AG09309 (cell line): ENCODE results near the gene AIMP1.
A peak's percentile ranks its signal among the peaks of the same experiment; 100 is the strongest.
"Not testable (repeated sequence)": the region's sequence is repeated elsewhere in the genome, so short reads cannot be mapped to it uniquely, and the experiment has no call there.

Experiments used
- DNase-seq: peaks from one replicate; pipeline ENCODE4 v3.0.0-alpha.2; 2010; ENCODE audit warnings: low read depth
- H3K4me3 ChIP-seq: 2 replicates; pipeline ENCODE4 v1.5.1; 2011; ENCODE audit warnings: mild to moderate bottlenecking, low read depth, low read length, moderate library complexity; ENCODE audit not compliant: control insufficient read depth
- TF ChIP-seq, protein P1 (sequence below): IDR thresholded peaks from 2 replicates; pipeline ENCODE4 v1.5.1; 2011; ENCODE audit warnings: mild to moderate bottlenecking, low read depth, low read length, inconsistent platforms; ENCODE audit not compliant: insufficient read depth, control insufficient read depth; ENCODE audit errors: missing control alignments

AIMP1 gene

GRCh38 chr4:106318511-106318910, 2.2 kb downstream of the AIMP1 start:
- DNase-seq: no peak
- TF ChIP-seq, protein P1, sequence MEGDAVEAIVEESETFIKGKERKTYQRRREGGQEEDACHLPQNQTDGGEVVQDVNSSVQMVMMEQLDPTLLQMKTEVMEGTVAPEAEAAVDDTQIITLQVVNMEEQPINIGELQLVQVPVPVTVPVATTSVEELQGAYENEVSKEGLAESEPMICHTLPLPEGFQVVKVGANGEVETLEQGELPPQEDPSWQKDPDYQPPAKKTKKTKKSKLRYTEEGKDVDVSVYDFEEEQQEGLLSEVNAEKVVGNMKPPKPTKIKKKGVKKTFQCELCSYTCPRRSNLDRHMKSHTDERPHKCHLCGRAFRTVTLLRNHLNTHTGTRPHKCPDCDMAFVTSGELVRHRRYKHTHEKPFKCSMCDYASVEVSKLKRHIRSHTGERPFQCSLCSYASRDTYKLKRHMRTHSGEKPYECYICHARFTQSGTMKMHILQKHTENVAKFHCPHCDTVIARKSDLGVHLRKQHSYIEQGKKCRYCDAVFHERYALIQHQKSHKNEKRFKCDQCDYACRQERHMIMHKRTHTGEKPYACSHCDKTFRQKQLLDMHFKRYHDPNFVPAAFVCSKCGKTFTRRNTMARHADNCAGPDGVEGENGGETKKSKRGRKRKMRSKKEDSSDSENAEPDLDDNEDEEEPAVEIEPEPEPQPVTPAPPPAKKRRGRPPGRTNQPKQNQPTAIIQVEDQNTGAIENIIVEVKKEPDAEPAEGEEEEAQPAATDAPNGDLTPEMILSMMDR: no peak
- no peak overlapping the region for H3K4me3 ChIP-seq

GRCh38 chr4:106320235-106320634, 3.9 kb downstream of the AIMP1 start:
- TF ChIP-seq, protein P1: no peak
- no peak for DNase-seq
- no peak overlapping the region for H3K4me3 ChIP-seq

GRCh38 chr4:106321168-106321567, 4.8 kb downstream of the AIMP1 start:
- DNase-seq, H3K4me3 ChIP-seq: not testable (repeated sequence)

- DNase-seq: not testable (repeated sequence)
Observed at GRCh38 chr4:106321814-106322213, 5.5 kb downstream of the AIMP1 start.

DNA sequence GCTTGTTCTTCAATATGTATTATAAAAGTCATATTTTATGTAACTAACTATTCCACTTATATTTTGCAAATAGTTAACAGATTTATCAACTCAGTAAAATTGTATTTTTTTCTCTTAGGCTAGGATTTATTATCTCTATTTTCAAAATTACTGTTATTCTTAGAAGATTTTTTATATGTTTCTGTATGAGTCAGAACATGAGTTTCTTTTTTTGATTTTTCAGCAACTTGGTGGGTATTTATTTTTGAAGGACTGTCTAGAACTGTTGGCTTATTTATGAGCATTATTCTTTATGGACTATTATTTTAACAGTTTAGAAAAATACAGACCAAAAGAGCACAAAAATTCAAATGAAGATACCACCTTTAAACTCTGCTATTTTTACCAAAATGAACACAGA, 6.8 kb downstream of the AIMP1 start:
- H3K4me3 ChIP-seq: no peak overlapping the region
- no peak for DNase-seq
- TF ChIP-seq, protein P1: no peak

More at GRCh38 chr4:106321814-106322213, 5.5 kb downstream of the AIMP1 start:
- not testable (repeated sequence) for H3K4me3 ChIP-seq

DNA sequence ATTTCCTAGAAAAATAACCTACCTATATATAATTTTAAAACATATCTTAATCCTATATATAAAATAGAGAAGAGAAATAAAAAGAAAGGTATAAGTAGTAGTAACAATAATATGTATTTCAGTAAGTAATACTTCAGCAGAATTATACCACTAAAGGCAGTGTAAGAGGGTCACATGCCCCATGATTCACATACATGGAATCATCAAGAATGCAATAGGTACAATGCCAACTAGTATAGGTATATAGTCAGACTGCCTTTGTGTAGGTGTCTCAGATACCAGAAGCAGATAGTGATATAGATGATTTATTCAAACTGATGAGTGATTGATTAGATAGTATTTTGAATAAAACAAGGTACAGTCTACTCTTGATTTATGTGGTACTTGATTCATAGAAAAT, 9.4 kb downstream of the AIMP1 start:
- TF ChIP-seq, protein P1: no peak
- H3K4me3 ChIP-seq: no peak overlapping the region
- no peak for DNase-seq

DNA sequence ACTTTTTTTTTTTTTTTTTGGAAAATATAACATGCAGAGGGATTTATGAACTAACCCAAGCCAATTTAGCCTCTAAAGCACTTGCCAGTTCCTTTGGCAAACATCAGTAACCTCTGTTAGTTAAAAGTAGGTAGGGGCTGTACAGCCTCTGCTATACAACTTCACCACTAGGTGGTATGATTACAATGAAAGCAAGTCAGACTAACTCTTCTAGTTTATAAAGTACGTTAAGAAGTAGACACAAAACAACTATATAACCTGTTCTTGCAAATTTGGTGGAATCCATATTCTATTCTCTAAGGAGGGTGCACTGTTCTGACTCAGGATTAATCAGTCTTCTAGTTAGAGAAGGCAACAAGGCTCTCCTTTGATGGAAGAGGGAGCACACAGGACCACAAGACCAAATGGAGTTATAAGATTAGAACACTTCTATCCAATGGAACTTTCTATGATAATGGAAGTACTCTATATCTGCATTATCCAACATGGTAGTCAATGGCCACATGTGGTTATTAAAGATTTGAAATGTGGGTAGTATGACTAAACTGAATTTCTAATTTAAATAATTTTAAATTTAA, 12.8 kb downstream of the AIMP1 start:
- TF ChIP-seq, protein P1: peak; percentile 62
- no peak for DNase-seq

GRCh38 chr4:106333186-106333585, 16.8 kb downstream of the AIMP1 start:
- DNase-seq: no peak
- TF ChIP-seq, protein P1: no peak
- no peak overlapping the region for H3K4me3 ChIP-seq

More for the DNA sequence above, 12.8 kb downstream of the AIMP1 start:
- no peak overlapping the region for H3K4me3 ChIP-seq
